SU-DHL-6 (cell line): ENCODE data around the gene ACVR1B.

Experiments used
- H2AFZ ChIP-seq: fragments of 200-600 bp; sonication (generic); 2 replicates; pipeline ENCODE4 v1.6.1; 2014; ENCODE audit warnings: low read depth, mild to moderate bottlenecking, moderate library complexity, mixed read lengths, antibody characterized with exemption, low read length; ENCODE audit not compliant: severe bottlenecking
- H3F3A ChIP-seq: fragments of 200-600 bp; shearing (Covaris generic); 2 replicates; pipeline ENCODE4 v1.6.0; 2016; ENCODE audit warnings: antibody characterized with exemption, mild to moderate bottlenecking; ENCODE audit not compliant: insufficient read depth
- H3K27ac ChIP-seq: fragments of 200-600 bp; sonication (generic); 2 replicates; pipeline ENCODE4 v1.5.1; 2016; ENCODE audit warnings: low read depth, mild to moderate bottlenecking, low read length, moderate library complexity, mixed read lengths
- H3K27me3 ChIP-seq: fragments of 200-600 bp; sonication (generic), shearing (Covaris generic); 2 replicates; pipeline ENCODE4 v1.6.0; 2014; ENCODE audit warnings: mild to moderate bottlenecking, low read length
- H3K36me3 ChIP-seq: fragments of 200-600 bp; sonication (generic); 2 replicates; pipeline ENCODE4 v1.6.1; 2014; ENCODE audit warnings: mild to moderate bottlenecking, low read length, mixed read lengths
- H3K4me2 ChIP-seq: fragments of 300-600, 200-600 bp; shearing (Covaris generic), sonication (generic); 2 replicates; pipeline ENCODE4 v1.6.0; 2014; ENCODE audit warnings: low read length, low read depth, mild to moderate bottlenecking; ENCODE audit not compliant: poor library complexity, severe bottlenecking
- H3K4me3 ChIP-seq: fragments of 200-600 bp; sonication (generic); 2 replicates; pipeline ENCODE4 v1.5.1; 2014; ENCODE audit warnings: antibody characterized with exemption, low read length, mild to moderate bottlenecking, mixed read lengths; ENCODE audit not compliant: insufficient read depth, poor library complexity, severe bottlenecking
- H3K79me2 ChIP-seq: fragments of 200-600 bp; sonication (generic); 2 replicates; pipeline ENCODE4 v1.6.1; 2014; ENCODE audit warnings: mild to moderate bottlenecking, low read length, moderate library complexity; ENCODE audit not compliant: insufficient read depth
- H3K9ac ChIP-seq: fragments of 200-600 bp; sonication (generic); 2 replicates; pipeline ENCODE4 v1.7.0; 2014; ENCODE audit warnings: mild to moderate bottlenecking, low read length
- H3K9me2 ChIP-seq: fragments of 200-600 bp; sonication (generic); replicated peaks from 2 replicates; pipeline ENCODE4 v1.6.1; 2014; ENCODE audit warnings: low read length; ENCODE audit not compliant: insufficient read depth
- H3K9me3 ChIP-seq: fragments of 200-600 bp; sonication (generic); 2 replicates; pipeline ENCODE4 v1.6.1; 2014; ENCODE audit warnings: low read length, mixed read lengths; ENCODE audit not compliant: insufficient read depth
- H4K20me1 ChIP-seq: fragments of 200-600 bp; sonication (generic); 2 replicates; pipeline ENCODE4 v1.6.1; 2014; ENCODE audit warnings: low read depth, mild to moderate bottlenecking, antibody characterized with exemption, low read length, moderate library complexity, mixed read lengths
- EZH2phosphoT487 ChIP-seq: fragments of 200-600 bp; sonication (generic), shearing (Covaris generic); conservative IDR thresholded peaks from 2 replicates; pipeline ENCODE4 v1.6.1; 2018; ENCODE audit warnings: mild to moderate bottlenecking, antibody characterized with exemption, low read length, moderate library complexity, mixed read lengths
- TF ChIP-seq, protein P1 (sequence below): fragments of 200-600 bp; sonication (generic); IDR thresholded peaks from one replicate; pipeline ENCODE4 v1.5.1; 2017; ENCODE audit warnings: antibody characterized with exemption, mild to moderate bottlenecking, low read length, moderate library complexity; ENCODE audit not compliant: insufficient read depth, poor library complexity, severe bottlenecking

Gene ACVR1B

DNA sequence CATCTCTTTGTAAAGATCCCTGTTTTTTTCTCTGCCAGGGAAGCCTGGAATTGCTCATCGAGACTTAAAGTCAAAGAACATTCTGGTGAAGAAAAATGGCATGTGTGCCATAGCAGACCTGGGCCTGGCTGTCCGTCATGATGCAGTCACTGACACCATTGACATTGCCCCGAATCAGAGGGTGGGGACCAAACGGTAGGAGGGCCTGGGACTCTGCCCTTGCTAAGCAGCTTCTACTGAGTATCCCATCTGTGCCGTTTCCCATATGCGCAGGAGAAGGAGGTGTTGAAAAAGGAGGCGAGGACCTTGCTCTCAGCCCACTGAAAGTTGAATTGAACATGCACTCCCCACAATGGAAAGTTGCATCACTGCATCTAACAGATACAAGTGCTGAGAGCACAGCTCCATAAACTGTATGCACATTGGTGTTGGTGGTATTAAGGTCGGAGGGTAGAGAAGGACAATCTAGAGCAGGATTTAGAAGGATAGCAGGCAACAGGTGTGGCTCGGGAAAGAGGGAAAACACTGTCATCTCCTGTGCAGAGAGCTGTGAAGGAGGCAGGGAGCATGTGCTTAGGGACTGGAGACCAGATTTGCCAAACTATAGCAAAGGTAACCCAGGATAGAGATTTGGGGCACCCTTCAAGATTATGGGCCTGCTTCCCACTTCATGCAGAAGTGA, 33.8 kb downstream of the ACVR1B start:
- Histone ChIP-seq H3K9me3 (no peaks in the 10 kb centered on the region), H3F3A (no peaks in the 10 kb centered on the region), H3K4me2 (no peak overlapping the region), H3K36me3 (no peaks in the 10 kb centered on the region), H3K79me2 (no peaks in the 10 kb centered on the region), H4K20me1 (no peaks in the 10 kb centered on the region), H3K27me3 (no peaks in the 10 kb centered on the region), H2AFZ (no peak overlapping the region), H3K9ac (no peak overlapping the region), H3K9me2 (no peaks in the 10 kb centered on the region), H3K4me3 (no peak overlapping the region), H3K27ac (no peak overlapping the region)
- no peak for TF ChIP-seq EZH2phosphoT487
- TF ChIP-seq, protein P1, sequence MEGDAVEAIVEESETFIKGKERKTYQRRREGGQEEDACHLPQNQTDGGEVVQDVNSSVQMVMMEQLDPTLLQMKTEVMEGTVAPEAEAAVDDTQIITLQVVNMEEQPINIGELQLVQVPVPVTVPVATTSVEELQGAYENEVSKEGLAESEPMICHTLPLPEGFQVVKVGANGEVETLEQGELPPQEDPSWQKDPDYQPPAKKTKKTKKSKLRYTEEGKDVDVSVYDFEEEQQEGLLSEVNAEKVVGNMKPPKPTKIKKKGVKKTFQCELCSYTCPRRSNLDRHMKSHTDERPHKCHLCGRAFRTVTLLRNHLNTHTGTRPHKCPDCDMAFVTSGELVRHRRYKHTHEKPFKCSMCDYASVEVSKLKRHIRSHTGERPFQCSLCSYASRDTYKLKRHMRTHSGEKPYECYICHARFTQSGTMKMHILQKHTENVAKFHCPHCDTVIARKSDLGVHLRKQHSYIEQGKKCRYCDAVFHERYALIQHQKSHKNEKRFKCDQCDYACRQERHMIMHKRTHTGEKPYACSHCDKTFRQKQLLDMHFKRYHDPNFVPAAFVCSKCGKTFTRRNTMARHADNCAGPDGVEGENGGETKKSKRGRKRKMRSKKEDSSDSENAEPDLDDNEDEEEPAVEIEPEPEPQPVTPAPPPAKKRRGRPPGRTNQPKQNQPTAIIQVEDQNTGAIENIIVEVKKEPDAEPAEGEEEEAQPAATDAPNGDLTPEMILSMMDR, result no peak

DNA sequence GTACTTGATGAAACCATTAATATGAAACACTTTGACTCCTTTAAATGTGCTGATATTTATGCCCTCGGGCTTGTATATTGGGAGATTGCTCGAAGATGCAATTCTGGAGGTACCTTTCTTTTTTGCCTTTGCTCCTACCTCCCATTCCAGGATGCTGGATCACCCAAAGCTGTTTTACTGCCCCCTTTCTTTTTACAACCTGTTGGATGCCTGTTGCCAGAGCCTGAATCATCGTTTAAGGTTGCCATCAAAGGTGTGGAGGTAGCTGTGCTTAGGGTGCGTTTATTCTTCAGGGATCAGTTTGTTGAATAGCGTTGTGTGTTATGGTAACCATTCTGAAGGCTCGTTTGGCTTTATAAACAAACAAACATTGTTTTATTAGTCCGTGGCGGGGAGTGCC, 35.3 kb downstream of the ACVR1B start:
- Histone ChIP-seq H3K9me3 (no peaks in the 10 kb centered on the region), H3K36me3 (no peaks in the 10 kb centered on the region), H3F3A (no peaks in the 10 kb centered on the region)

DNA sequence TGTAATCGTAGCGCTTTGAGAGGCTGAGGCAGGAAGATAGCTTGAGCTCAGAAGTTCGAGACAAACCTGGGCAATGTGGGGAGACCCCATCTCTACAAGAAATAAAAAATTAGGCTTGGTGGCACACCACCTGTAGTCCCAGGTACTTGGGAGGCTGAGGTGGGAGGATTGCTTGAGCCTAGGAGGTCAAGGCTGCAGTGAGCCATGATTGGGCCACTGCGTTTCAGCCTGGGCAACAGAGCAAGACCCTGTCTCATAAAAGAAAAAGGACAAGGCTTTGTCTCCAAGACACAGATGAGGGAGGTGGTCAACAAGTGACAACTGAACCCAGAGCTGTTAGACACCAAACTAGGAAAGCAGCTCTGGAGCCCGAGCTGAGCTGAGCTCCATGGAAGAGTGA, 40.7 kb downstream of the ACVR1B start:
- Histone ChIP-seq H3K9me2 (no peaks in the 10 kb centered on the region), H3K79me2 (no peaks in the 10 kb centered on the region), H3K27ac (no peak overlapping the region), H3K36me3 (no peaks in the 10 kb centered on the region), H4K20me1 (no peaks in the 10 kb centered on the region), H3K9ac (no peak overlapping the region), H3K4me2 (no peak overlapping the region), H2AFZ (no peak overlapping the region), H3K4me3 (no peak overlapping the region), H3F3A (no peaks in the 10 kb centered on the region), H3K9me3 (no peaks in the 10 kb centered on the region), H3K27me3 (no peaks in the 10 kb centered on the region)
- no peak for TF ChIP-seq EZH2phosphoT487
- TF ChIP-seq, protein P1, result no peak

More for the DNA sequence above, 35.3 kb downstream of the ACVR1B start:
- Histone ChIP-seq H2AFZ (no peak overlapping the region), H3K4me3 (no peak overlapping the region), H3K79me2 (no peaks in the 10 kb centered on the region), H4K20me1 (no peaks in the 10 kb centered on the region), H3K27ac (no peak overlapping the region), H3K4me2 (no peak overlapping the region), H3K27me3 (no peaks in the 10 kb centered on the region), H3K9ac (no peak overlapping the region), H3K9me2 (no peaks in the 10 kb centered on the region)
- TF ChIP-seq, protein P1, result no peak
- TF ChIP-seq EZH2phosphoT487, result no peak
